Osteoblast (primary cell): ENCODE data around the gene ROCK2. TPM values are rescaled to one million over a fixed set of nuclear protein-coding genes. Genes with fewer than 3 reads are reported as not detected.

Experiments
- DNase-seq: peaks from one replicate; pipeline ENCODE4 v3.0.0; 2011; ENCODE audit warnings: low spot score, mixed read lengths; ENCODE audit not compliant: insufficient read length; ENCODE audit errors: missing footprints
- H2AFZ ChIP-seq: 2 replicates; pipeline ENCODE4 v1.6.0; 2011; ENCODE audit warnings: mild to moderate bottlenecking, low read length
- H3K27ac ChIP-seq: 2 replicates; pipeline ENCODE4 v1.5.1; 2011; ENCODE audit warnings: mild to moderate bottlenecking, low read depth, low read length, moderate library complexity
- H3K27me3 ChIP-seq: 2 replicates; pipeline ENCODE4 v1.6.0; 2012; ENCODE audit warnings: mild to moderate bottlenecking, control low read depth, inconsistent platforms, low read length, moderate library complexity; ENCODE audit not compliant: insufficient read depth
- H3K36me3 ChIP-seq: 2 replicates; pipeline ENCODE4 v1.5.1; 2011; ENCODE audit warnings: mild to moderate bottlenecking, low read length, control low read depth, moderate library complexity; ENCODE audit not compliant: insufficient read depth
- H3K4me1 ChIP-seq: 2 replicates; pipeline ENCODE4 v1.5.1; 2011; ENCODE audit warnings: mild to moderate bottlenecking, low read length, control low read depth, moderate library complexity; ENCODE audit not compliant: insufficient read depth
- H3K4me2 ChIP-seq: 2 replicates; pipeline ENCODE4 v1.6.0; 2011; ENCODE audit warnings: mild to moderate bottlenecking, low read length; ENCODE audit not compliant: insufficient read depth
- H3K4me3 ChIP-seq: fragments of 200-600 bp; sonication (generic); 3 replicates; pipeline ENCODE4 v1.5.1; 2012; ENCODE audit warnings: mild to moderate bottlenecking, low read length, inconsistent platforms; ENCODE audit not compliant: insufficient read depth
- H3K79me2 ChIP-seq: 2 replicates; pipeline ENCODE4 v1.6.0; 2012; ENCODE audit warnings: mild to moderate bottlenecking, low read length, control low read depth, inconsistent platforms; ENCODE audit not compliant: insufficient read depth
- H3K9me3 ChIP-seq: 2 replicates; pipeline ENCODE4 v1.5.1; 2011; ENCODE audit warnings: low read depth, low read length, control low read depth
- H4K20me1 ChIP-seq: 2 replicates; pipeline ENCODE4 v1.6.0; 2012; ENCODE audit warnings: mild to moderate bottlenecking, low read length, control low read depth; ENCODE audit not compliant: insufficient read depth
- CTCF ChIP-seq: IDR thresholded peaks from 2 replicates; pipeline ENCODE4 v1.5.1; 2011; ENCODE audit warnings: mild to moderate bottlenecking, low read depth, low read length, moderate library complexity; ENCODE audit errors: extremely low read depth
- total RNA-seq: library from RNA; depleted of rRNA; stranded (reverse); fragments of >200 nt; gene quantifications from 2 replicates; pipeline ENCODE4 v1.2.3, GENCODE V29; 2012

Gene ROCK2
- total RNA-seq, 1 donor, result 59.7 TPM

GRCh38 chr2:11239147-11239546, 105.3 kb downstream of the ROCK2 start:
- Histone ChIP-seq H4K20me1 (peaks cover 10% of the 10 kb centered on the region), H3K36me3 (peaks cover 4% of the 10 kb centered on the region), H3K27ac (no peak overlapping the region), H3K4me1 (peaks cover 3% of the 10 kb centered on the region), H3K27me3 (no peaks in the 10 kb centered on the region), H3K79me2 (peaks cover 82% of the 10 kb centered on the region), H3K9me3 (no peaks in the 10 kb centered on the region), H3K4me2 (no peak overlapping the region), H2AFZ (no peak overlapping the region), H3K4me3 (no peak overlapping the region)
- no peak for DNase-seq
- no peak for TF ChIP-seq CTCF

- Histone ChIP-seq H3K79me2 (peaks cover 76% of the 10 kb centered on the region), H3K4me3 (no peak overlapping the region), H3K4me2 (no peak overlapping the region), H3K4me1 (peaks cover 3% of the 10 kb centered on the region), H3K9me3 (no peaks in the 10 kb centered on the region), H3K36me3 (peaks cover 4% of the 10 kb centered on the region), H3K27me3 (no peaks in the 10 kb centered on the region), H3K27ac (no peak overlapping the region), H4K20me1 (peaks cover 12% of the 10 kb centered on the region), H2AFZ (no peak overlapping the region)
- no peak for TF ChIP-seq CTCF
- no peak for DNase-seq
Observed at GRCh38 chr2:11237122-11237521, 107.3 kb downstream of the ROCK2 start.

- Histone ChIP-seq H3K9me3 (no peaks in the 10 kb centered on the region), H3K4me3 (no peak overlapping the region), H4K20me1 (peaks cover 12% of the 10 kb centered on the region), H3K36me3 (peaks cover 4% of the 10 kb centered on the region), H3K4me1 (peaks cover 3% of the 10 kb centered on the region), H3K79me2 (peaks cover 73% of the 10 kb centered on the region), H3K27ac (no peak overlapping the region), H3K27me3 (no peaks in the 10 kb centered on the region), H2AFZ (no peak overlapping the region), H3K4me2 (no peak overlapping the region)
- no peak for DNase-seq
- no peak for TF ChIP-seq CTCF
Observed at GRCh38 chr2:11236335-11236734, 108.1 kb downstream of the ROCK2 start.

GRCh38 chr2:11235583-11235982, 108.9 kb downstream of the ROCK2 start:
- Histone ChIP-seq H3K79me2 (peaks cover 70% of the 10 kb centered on the region), H3K4me2 (no peak overlapping the region), H4K20me1 (peaks cover 12% of the 10 kb centered on the region), H3K4me1 (peaks cover 3% of the 10 kb centered on the region), H3K36me3 (peaks cover 2% of the 10 kb centered on the region), H2AFZ (no peak overlapping the region), H3K27ac (no peak overlapping the region), H3K4me3 (no peak overlapping the region), H3K9me3 (no peaks in the 10 kb centered on the region), H3K27me3 (no peaks in the 10 kb centered on the region)
- TF ChIP-seq CTCF, result no peak
- DNase-seq, result no peak
